GM12873 (cell line): ENCODE results near the gene CCR1.
A peak's percentile ranks its signal among the peaks of the same experiment; 100 is the strongest.

Experiments
- CTCF ChIP-seq: IDR thresholded peaks from 2 replicates; pipeline ENCODE4 v1.5.1; 2012; ENCODE audit warnings: low read depth, mild to moderate bottlenecking, moderate library complexity, low read length, control low read depth; ENCODE audit not compliant: insufficient read depth; ENCODE audit errors: missing control alignments

Gene CCR1

DNA sequence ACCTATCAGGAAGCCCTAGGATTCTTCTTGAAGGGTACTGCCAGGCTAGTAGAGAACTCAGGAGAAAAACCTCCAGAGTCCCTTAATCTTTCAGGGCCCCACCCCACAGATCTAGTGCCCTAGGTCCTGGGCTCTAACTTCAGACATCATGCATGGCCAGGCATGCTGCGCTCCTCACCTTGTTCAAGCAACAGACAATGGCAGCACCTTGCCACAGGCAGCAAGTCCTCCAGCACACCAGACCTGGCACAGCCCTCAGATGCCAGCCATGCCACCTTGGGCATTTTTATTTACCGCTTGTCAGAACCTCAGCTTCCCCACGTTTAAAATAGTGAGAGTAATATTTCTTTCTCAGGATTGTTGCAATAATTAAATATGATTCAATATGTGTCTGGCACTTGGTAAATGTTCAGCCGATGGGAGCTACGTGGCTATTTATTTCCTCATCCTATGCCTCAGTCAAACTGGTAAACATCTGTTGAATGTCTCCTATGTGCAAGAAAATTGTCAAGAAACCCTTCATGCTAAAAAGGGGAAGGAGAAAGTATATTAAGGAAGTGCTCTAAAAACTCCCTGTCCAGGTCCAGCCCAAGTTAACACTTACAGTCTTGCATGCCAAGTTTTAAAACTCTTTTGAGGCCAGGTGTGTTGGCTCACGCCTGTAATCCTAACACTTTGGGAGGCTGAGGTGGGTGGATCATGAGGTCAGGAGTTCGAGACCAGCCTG is 14.5 kb upstream of the CCR1 start:
- TF ChIP-seq CTCF = no peak

GRCh38 chr3:46221938-46222337 is 13.8 kb upstream of the CCR1 start:
- no peak for TF ChIP-seq CTCF

- no peak for TF ChIP-seq CTCF
These were observed 13.3 kb upstream of the CCR1 start for GRCh38 chr3:46221391-46221790.

GRCh38 chr3:46218196-46218709 is 10.1 kb upstream of the CCR1 start:
- TF ChIP-seq CTCF = no peak

- no peak for TF ChIP-seq CTCF
These were observed 7.8 kb upstream of the CCR1 start for GRCh38 chr3:46215810-46216414.

DNA sequence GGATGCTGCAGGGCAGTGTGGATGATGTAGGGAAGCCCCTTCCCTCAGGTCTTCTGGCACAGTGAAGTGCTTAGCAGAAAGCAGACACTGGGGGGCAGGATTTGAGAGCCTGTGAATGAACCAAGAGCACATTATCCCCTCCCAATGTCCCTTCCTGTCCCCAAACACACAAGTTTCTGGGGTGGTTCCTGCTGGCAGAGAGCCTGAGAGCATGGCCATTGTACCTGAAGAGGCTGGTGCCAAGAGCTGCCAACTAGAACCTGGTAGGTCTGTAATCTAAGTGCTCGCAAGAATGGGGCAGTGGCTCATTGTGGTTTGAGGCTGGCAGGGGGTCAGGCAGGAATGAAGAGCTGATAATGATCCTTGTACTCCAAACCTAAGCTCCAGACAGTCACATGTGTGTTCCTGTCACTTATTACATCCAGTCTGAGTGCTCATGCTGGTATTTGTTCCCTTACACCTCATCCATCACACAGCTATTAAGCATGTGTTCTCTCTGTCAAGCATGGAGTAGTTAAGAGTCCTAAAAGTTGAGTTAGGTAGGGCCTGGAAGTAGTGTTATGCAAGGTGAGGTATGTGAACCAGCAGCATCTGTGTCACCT is 6.7 kb upstream of the CCR1 start:
- peak; percentile 80 for TF ChIP-seq CTCF

DNA sequence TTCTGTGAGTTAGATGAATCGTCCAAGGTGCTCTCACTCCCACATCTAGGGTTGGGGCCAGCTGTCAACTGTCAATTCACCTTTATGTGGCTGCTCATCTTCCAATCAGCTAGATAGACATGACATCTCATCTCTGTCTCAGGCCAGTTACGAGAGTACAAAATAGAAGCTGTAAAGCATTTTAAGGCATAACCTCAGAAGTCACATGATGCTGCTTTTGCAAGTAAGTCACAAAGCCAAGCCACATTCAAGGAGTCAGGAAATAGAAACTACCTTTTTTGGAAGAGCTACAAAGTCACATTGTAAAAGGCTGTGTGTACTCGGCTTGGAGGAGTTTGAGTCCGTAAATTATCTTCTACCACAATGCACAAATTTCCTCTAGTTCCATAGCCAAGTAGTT is 5.1 kb upstream of the CCR1 start:
- TF ChIP-seq CTCF = no peak
